GM12878 (cell line): ENCODE results near the gene MPC2. TPM values are rescaled to one million over a fixed set of nuclear protein-coding genes. Genes with fewer than 3 reads are reported as not detected.

ENCODE experiments used
- ATAC-seq: fragments of 200-7000 bp; cut with Tn5 transposase; 3 replicates; pipeline ENCODE4 v1.9.1; 2020; ENCODE audit warnings: mild to moderate bottlenecking, moderate library complexity
- BruUV-seq: library from RNA; stranded (reverse); fragments of 400-500 nt; replicated peaks from 2 replicates; lab custom pipeline; 2021; lab: Mats Ljungman, UMichigan
- CTCF ChIA-PET: fragments of 300-600 bp; sonication (Branson Sonifier 250); formaldehyde crosslinking; extraction: SDS; loops from one replicate; lab custom pipeline; 2021; ENCODE audit warnings: inconsistent platforms; lab: Yijun Ruan, JAX
- POLR2A ChIA-PET: fragments of 350-600 bp; formaldehyde crosslinking; extraction: SDS; loops from one replicate; lab custom pipeline; 2021; ENCODE audit warnings: inconsistent platforms; lab: Charles Lee
- RAD21 ChIA-PET: fragments of 300-600 bp; sonication (Branson Sonifier 250); formaldehyde crosslinking; loops from one replicate; lab custom pipeline; 2023; ENCODE audit warnings: antibody characterized with exemption; ENCODE audit not compliant: unreplicated experiment; lab: Charles Lee
- SMC1A ChIA-PET: fragments of 300-600 bp; sonication (Branson Sonifier 250); formaldehyde crosslinking; loops from one replicate; lab custom pipeline; 2023; ENCODE audit not compliant: unreplicated experiment, uncharacterized antibody; lab: Charles Lee
- DNase-seq: peaks from one replicate; pipeline ENCODE4 v3.0.0-alpha.2; 2011; ENCODE audit warnings: low read depth, low spot score
- FAIRE-seq: peaks from 3 replicates; lab custom pipeline; 2011; peaks lifted over from hg19 to GRCh38; lab: Jason Lieb, UNC
- H2AFZ ChIP-seq: 2 replicates; pipeline ENCODE4 v1.6.0; 2011; ENCODE audit warnings: low read depth, low read length, control low read depth; ENCODE audit not compliant: control insufficient read depth
- H3K27ac ChIP-seq: 2 replicates; pipeline ENCODE4 v1.5.1; 2011; ENCODE audit warnings: control low read depth; ENCODE audit not compliant: control insufficient read depth, insufficient read depth
- H3K27me3 ChIP-seq, 2 experiments: replicated peaks in 1 of 2; 2 replicates each; pipeline versions ENCODE4 v1.6.0 to v1.6.1; 2011; ENCODE audit warnings: low read length in 1 of 2; ENCODE audit not compliant: control insufficient read depth in 2 of 2, insufficient read depth in 2 of 2
- H3K36me3 ChIP-seq, 2 experiments: 2 replicates each; pipeline ENCODE4 v1.5.1; 2011; ENCODE audit warnings: low read length in 1 of 2; ENCODE audit not compliant: control insufficient read depth in 2 of 2, insufficient read depth in 2 of 2
- H3K4me1 ChIP-seq: 2 replicates; pipeline ENCODE4 v1.6.1; 2011; ENCODE audit warnings: mild to moderate bottlenecking, low read length, moderate library complexity, mixed read lengths; ENCODE audit not compliant: control insufficient read depth, insufficient read depth
- H3K4me2 ChIP-seq: 2 replicates; pipeline ENCODE4 v1.6.0; 2011; ENCODE audit warnings: control low read depth; ENCODE audit not compliant: control insufficient read depth, insufficient read depth
- H3K4me3 ChIP-seq: fragments of 200-600 bp; sonication (generic); 2 replicates; pipeline ENCODE4 v1.5.1; 2016
- H3K79me2 ChIP-seq: 2 replicates; pipeline ENCODE4 v1.6.0; 2011; ENCODE audit warnings: low read length; ENCODE audit not compliant: control insufficient read depth, insufficient read depth
- H3K9ac ChIP-seq: 2 replicates; pipeline ENCODE4 v1.8.0; 2011; ENCODE audit warnings: low read length, control low read depth, mixed read lengths; ENCODE audit not compliant: control insufficient read depth, insufficient read depth
- H3K9me3 ChIP-seq: replicated peaks from 3 replicates; pipeline ENCODE4 v1.5.1; 2011; ENCODE audit warnings: mild to moderate bottlenecking, low read length; ENCODE audit not compliant: control insufficient read depth, insufficient read depth
- H4K20me1 ChIP-seq: 2 replicates; pipeline ENCODE4 v1.6.0; 2011; ENCODE audit not compliant: control insufficient read depth, insufficient read depth
- CTCF ChIP-seq, 3 experiments: IDR thresholded peaks in 2 of 3; conservative IDR thresholded peaks in 1 of 3; 2 replicates each; pipeline ENCODE4 v1.5.1; 2011; ENCODE audit warnings: low read depth in 3 of 3, low read length in 3 of 3, mild to moderate bottlenecking in 3 of 3, control low read depth in 2 of 3, moderate library complexity in 2 of 3, inconsistent platforms in 1 of 3, mixed read lengths in 1 of 3; ENCODE audit not compliant: control insufficient read depth in 2 of 3, insufficient read depth in 1 of 3; ENCODE audit errors: extremely low read depth in 1 of 3
- EED ChIP-seq: sonication (generic); IDR thresholded peaks from 2 replicates; pipeline ENCODE4 v1.6.1; 2016; ENCODE audit warnings: antibody characterized with exemption, low read depth
- EGR1 ChIP-seq, 2 experiments: IDR thresholded peaks; 1 replicate in 1 of 2; 2 replicates in 1 of 2; pipeline ENCODE4 v1.6.1; 2011 to 2012; ENCODE audit warnings: low read depth in 2 of 2, low read length in 2 of 2, borderline replicate concordance in 1 of 2, mild to moderate bottlenecking in 1 of 2, moderate library complexity in 1 of 2
- FOS ChIP-seq: IDR thresholded peaks from 3 replicates; pipeline ENCODE4 v1.6.1; 2011; ENCODE audit warnings: borderline replicate concordance; ENCODE audit not compliant: insufficient read length; ENCODE audit errors: extremely low read depth
- FOXM1 ChIP-seq: IDR thresholded peaks from 2 replicates; pipeline ENCODE4 v1.6.1; 2012; ENCODE audit warnings: low read depth, mild to moderate bottlenecking, inconsistent platforms, low read length, moderate library complexity
- GATAD2B ChIP-seq: fragments of 450-650 bp; conservative IDR thresholded peaks from 2 replicates; pipeline ENCODE4 v1.6.1; 2017; ENCODE audit warnings: low read depth, mild to moderate bottlenecking, moderate library complexity
- IKZF2 ChIP-seq, 2 experiments: fragments of 450-650 bp; IDR thresholded peaks; 2 replicates each; pipeline ENCODE4 v1.6.1; 2017; ENCODE audit warnings: mild to moderate bottlenecking in 2 of 2, moderate library complexity in 2 of 2
- JUND ChIP-seq: IDR thresholded peaks from 2 replicates; pipeline ENCODE4 v1.6.1; 2012; ENCODE audit warnings: low read depth, mild to moderate bottlenecking, low read length, improper control_type of control experiment, moderate library complexity
- KAT2A ChIP-seq: conservative IDR thresholded peaks from 2 replicates; pipeline ENCODE4 v1.6.1; 2011; ENCODE audit warnings: low read depth, low read length; ENCODE audit not compliant: control insufficient read depth
- MTA2 ChIP-seq: fragments of 450-650 bp; IDR thresholded peaks from 2 replicates; pipeline ENCODE4 v1.6.1; 2016; ENCODE audit warnings: low read depth, mild to moderate bottlenecking, moderate library complexity
- NRF1 ChIP-seq: conservative IDR thresholded peaks from 2 replicates; pipeline ENCODE4 v1.6.1; 2011; ENCODE audit warnings: mild to moderate bottlenecking, low read depth, low read length, improper control_type of control experiment
- PAX5 ChIP-seq: IDR thresholded peaks from 2 replicates; pipeline ENCODE4 v1.6.1; 2011; ENCODE audit warnings: low read depth, low read length, borderline replicate concordance
- PML ChIP-seq: IDR thresholded peaks from 2 replicates; pipeline ENCODE4 v1.6.1; 2012; ENCODE audit warnings: low read length, inconsistent platforms
- POU2F2 ChIP-seq: IDR thresholded peaks from 3 replicates; pipeline ENCODE4 v1.6.1; 2011; ENCODE audit warnings: low read depth, mild to moderate bottlenecking, low read length, borderline replicate concordance
- RELA ChIP-seq: fragments of 450-650 bp; IDR thresholded peaks from 2 replicates; pipeline ENCODE4 v1.8.0; 2014; ENCODE audit warnings: borderline replicate concordance; ENCODE audit not compliant: partially characterized antibody
- SREBF2 ChIP-seq: IDR thresholded peaks from 2 replicates; pipeline ENCODE4 v1.6.1; 2012; ENCODE audit warnings: mild to moderate bottlenecking, low read length
- STAT1 ChIP-seq: fragments of 450-650 bp; conservative IDR thresholded peaks from 2 replicates; pipeline ENCODE4 v1.6.1; 2014; ENCODE audit warnings: antibody characterized with exemption, mild to moderate bottlenecking
- ZNF622 ChIP-seq: fragments of 450-650 bp; IDR thresholded peaks from 2 replicates; pipeline ENCODE4 v1.6.1; 2017; ENCODE audit warnings: mild to moderate bottlenecking, inconsistent platforms
- WGBS: methylation state at CpG from one replicate; pipeline ENCODE4 v1.1.6; 2016; ENCODE audit warnings: low lambda C conversion rate; ENCODE audit not compliant: insufficient replicate concordance, insufficient coverage; ENCODE audit errors: missing lambda C conversion rate; 5-methylcytosine and 5-hydroxymethylcytosine counted together
- in situ Hi-C: fragments of 300-500 bp; cut with MboI; formaldehyde crosslinking; loops from 9 replicates; pipeline ENCODE4 v1.14.3; 2018; ENCODE audit warnings: mixed read lengths
- intact Hi-C: fragments of 100-400 bp; cut with micrococcal nuclease; formaldehyde crosslinking; loops from one replicate; pipeline ENCODE4 v1.14.2; 2022; ENCODE audit not compliant: unreplicated experiment
- polyA plus RNA-seq, 11 experiments: library from polyadenylated mRNA; depleted of rRNA in 4 of 11; unstranded in 6 of 11; stranded (reverse) in 5 of 11; fragments of >200 nt; fragmentation: Nextera tagmentation in 4 of 11; fragmentation: Illumina TruSeq in 1 of 11; extraction: Ambion mirVana in 4 of 11; extraction: Trizol in 1 of 11; gene quantifications; 1 replicate in 1 of 11; 2 replicates in 10 of 11; pipeline versions ENCODE4 v1.2.1 to v1.2.3, GENCODE V29; 2011 to 2016; ENCODE audit warnings: inconsistent platforms in 2 of 11, missing spikeins in 2 of 11, low read depth in 1 of 11
- total RNA-seq, 4 experiments: library from RNA; depleted of rRNA in 3 of 4; stranded (reverse); fragments of >200 nt in 3 of 4; fragmentation: Illumina TruSeq in 1 of 4; extraction: Trizol in 1 of 4; gene quantifications; 2 replicates each; pipeline versions ENCODE4 v1.2.1 to v1.2.3, GENCODE V29; 2013 to 2021
- TF ChIP-seq, protein P1 (sequence below): IDR thresholded peaks from 2 replicates; pipeline ENCODE4 v1.6.1; 2012; ENCODE audit warnings: low read length, inconsistent platforms

MPC2 gene
- total and polyA plus RNA-seq, 10 of the 15 experiments (the other 5 are each of a cell fraction or from before 2014, with no cell fraction given) = 22.5 to 164 (median 63.3) TPM

GRCh38 chr1:167915569-167915968, 21.3 kb downstream of the MPC2 start:
- Histone ChIP-seq H3K79me2 (no peaks in the 10 kb centered on the region), H3K4me2 (no peak overlapping the region), H3K27me3 (no peaks in the 10 kb centered on the region), H4K20me1 (no peaks in the 10 kb centered on the region), H3K4me1 (no peaks in the 10 kb centered on the region), H3K4me3 (no peak overlapping the region), H2AFZ (no peak overlapping the region), H3K36me3 (peaks cover 2% of the 10 kb centered on the region in 2 experiments; a peak in 2 of 4 replicates), H3K9me3 (peaks cover 1% of the 10 kb centered on the region), H3K9ac (no peak overlapping the region), H3K27ac (no peak overlapping the region)
- in situ Hi-C loops = no loop called here
- DNase-seq (no peak), ATAC-seq (no peak), FAIRE-seq (no peak)
- 97% methylated on average over 8 of the region's 8 CpGs for WGBS
- TF ChIP-seq FOS (no peak), KAT2A (no peak), NRF1 (no peak), STAT1 (no peak), RELA (no peak), JUND (no peak), IKZF2 (IDR thresholded peaks at IDR 0.05) (no peak), SREBF2 (no peak), EED (no peak), ZNF622 (no peak), POU2F2 (no peak), MTA2 (no peak), GATAD2B (no peak), EGR1 (IDR thresholded peaks at IDR 0.05; ENCODE audit: borderline replicate concordance in 1 of 2, low read depth in 2 of 2, low read length in 2 of 2) (no peak), PML (no peak), CTCF (IDR thresholded peaks at IDR 0.05 in 2 of 3, conservative IDR thresholded peaks at IDR 0.05 in 1 of 3; ENCODE audit: control insufficient read depth in 2 of 3, extremely low read depth in 1 of 3, insufficient read depth in 1 of 3, low read depth in 3 of 3, low read length in 3 of 3) (no peak), PAX5 (no peak), FOXM1 (no peak)
- TF ChIP-seq, protein P1, sequence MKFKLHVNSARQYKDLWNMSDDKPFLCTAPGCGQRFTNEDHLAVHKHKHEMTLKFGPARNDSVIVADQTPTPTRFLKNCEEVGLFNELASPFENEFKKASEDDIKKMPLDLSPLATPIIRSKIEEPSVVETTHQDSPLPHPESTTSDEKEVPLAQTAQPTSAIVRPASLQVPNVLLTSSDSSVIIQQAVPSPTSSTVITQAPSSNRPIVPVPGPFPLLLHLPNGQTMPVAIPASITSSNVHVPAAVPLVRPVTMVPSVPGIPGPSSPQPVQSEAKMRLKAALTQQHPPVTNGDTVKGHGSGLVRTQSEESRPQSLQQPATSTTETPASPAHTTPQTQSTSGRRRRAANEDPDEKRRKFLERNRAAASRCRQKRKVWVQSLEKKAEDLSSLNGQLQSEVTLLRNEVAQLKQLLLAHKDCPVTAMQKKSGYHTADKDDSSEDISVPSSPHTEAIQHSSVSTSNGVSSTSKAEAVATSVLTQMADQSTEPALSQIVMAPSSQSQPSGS = no peak
- ChIA-PET POLR2A (interaction anchor here (0.5 to 0.9 kb wide), 2 partner anchors 8 to 38 kb away, joined by 3 to 4 read pairs; no protein-coding TSS in a partner anchor), SMC1A (interaction anchor here (1.2 kb wide), 1 partner anchor 10 kb away, joined by 3 read pairs; no protein-coding TSS in a partner anchor), CTCF (no interaction called here), RAD21 (interaction anchor here (1.2 to 1.8 kb wide), 2 partner anchors 9 to 21 kb away, joined by 4 read pairs; partner anchors contain the start of gene DCAF6)
- no TSS peak for BruUV-seq
- intact Hi-C loops = no loop called here
